Measurements from ENCODE around the gene CLOCK. TPM values are rescaled to one million over a fixed set of nuclear protein-coding genes. Genes with fewer than 3 reads are reported as not detected.

Gene CLOCK
- total RNA-seq, 1 donor: 69.1 TPM

- TF ChIP-seq CTCF (IDR thresholded peaks at IDR 0.05; ENCODE audit: insufficient read depth, low read depth, low read length): no peak
- no peak for DNase-seq (ENCODE audit: low read depth)
- no peak overlapping the region for H3K4me3 ChIP-seq (ENCODE audit: low read depth, low read length)
Observed at GRCh38 chr4:55438314-55438713, 108.4 kb downstream of the CLOCK start.

DNA sequence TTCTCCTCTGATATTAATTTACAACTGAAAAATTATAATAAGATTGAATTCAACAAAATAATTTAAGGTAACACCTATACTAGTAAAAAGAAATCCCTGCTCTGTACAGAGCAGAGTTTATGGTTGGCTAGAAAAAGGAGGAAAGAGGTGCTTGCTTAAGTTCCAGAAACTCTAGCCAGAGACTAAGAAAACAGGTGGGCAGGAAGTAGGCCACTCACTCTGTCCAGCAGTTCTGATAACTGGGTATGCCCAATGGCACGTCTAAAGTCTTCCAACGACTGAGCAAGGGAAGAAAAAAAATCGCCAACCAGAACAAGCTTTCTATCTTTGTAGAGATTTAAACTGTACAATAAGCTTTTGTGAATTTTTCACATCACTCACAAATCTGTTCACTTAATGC is 108.9 kb downstream of the CLOCK start:
- no peak for DNase-seq (ENCODE audit: low read depth)
- no peak overlapping the region for H3K4me3 ChIP-seq (ENCODE audit: low read depth, low read length)
- TF ChIP-seq CTCF (IDR thresholded peaks at IDR 0.05; ENCODE audit: insufficient read depth, low read depth, low read length): no peak

DNA sequence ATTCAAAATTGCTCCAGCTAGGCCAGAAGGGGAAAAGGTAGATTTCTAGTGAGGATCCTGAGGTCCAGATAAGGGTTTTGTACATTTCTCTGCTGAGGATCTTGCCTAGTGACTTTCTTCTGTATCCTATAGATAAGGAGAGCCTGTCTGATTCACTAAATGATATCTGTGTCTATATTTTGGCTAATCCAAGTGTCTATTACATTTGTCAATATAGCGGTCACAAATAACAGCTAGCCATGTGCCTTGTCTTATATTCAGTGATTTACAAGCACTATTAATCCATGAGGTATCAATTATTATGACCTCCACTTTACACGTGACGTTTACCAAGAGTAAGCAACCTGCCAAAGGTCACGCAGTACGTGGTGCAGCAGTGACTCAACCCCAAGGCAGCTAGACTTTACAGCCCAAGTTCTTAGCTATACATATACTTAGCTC is 109.3 kb downstream of the CLOCK start:
- H3K4me3 ChIP-seq (ENCODE audit: low read depth, low read length): no peak overlapping the region
- TF ChIP-seq CTCF (IDR thresholded peaks at IDR 0.05; ENCODE audit: insufficient read depth, low read depth, low read length): no peak
- peak; percentile 60 for DNase-seq (ENCODE audit: low read depth)

GRCh38 chr4:55435141-55435841 is 111.4 kb downstream of the CLOCK start:
- H3K4me3 ChIP-seq (ENCODE audit: low read depth, low read length): no peak overlapping the region
- peak; percentile 40 for TF ChIP-seq CTCF (IDR thresholded peaks at IDR 0.05; ENCODE audit: insufficient read depth, low read depth, low read length)
- DNase-seq (ENCODE audit: low read depth): no peak

DNA sequence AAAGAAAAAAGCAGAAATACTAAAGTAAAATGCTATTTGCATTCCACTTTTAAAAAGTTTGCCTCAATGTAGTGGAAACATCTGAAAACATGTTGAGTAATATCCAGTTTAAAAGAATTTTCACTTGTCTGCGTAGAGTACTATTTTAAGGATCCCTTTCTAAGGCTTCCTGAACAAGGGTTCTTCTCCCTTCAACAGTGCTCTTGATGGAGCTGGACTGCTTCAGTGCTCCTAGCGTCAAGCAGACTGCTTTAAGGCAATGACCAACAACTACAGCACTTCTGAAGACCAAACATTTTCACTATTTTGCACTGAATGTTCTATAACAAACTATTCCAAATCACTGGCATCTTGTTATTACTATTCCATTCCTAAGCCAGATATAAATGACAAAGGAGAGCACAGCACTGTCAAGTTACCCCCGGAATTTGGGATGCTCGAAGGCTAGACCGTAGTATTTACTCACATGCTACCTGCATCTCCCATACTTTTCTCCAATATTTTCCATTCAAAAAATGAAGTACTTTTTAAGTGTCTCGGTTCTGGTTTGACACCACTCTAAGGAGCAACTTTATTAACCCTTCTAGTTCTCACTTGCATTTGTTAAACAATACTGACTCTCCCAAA is 114.9 kb downstream of the CLOCK start:
- H3K4me3 ChIP-seq (ENCODE audit: low read depth, low read length): no peak overlapping the region
- no peak for TF ChIP-seq CTCF (IDR thresholded peaks at IDR 0.05; ENCODE audit: insufficient read depth, low read depth, low read length)
- DNase-seq (ENCODE audit: low read depth): peak; percentile 27

DNA sequence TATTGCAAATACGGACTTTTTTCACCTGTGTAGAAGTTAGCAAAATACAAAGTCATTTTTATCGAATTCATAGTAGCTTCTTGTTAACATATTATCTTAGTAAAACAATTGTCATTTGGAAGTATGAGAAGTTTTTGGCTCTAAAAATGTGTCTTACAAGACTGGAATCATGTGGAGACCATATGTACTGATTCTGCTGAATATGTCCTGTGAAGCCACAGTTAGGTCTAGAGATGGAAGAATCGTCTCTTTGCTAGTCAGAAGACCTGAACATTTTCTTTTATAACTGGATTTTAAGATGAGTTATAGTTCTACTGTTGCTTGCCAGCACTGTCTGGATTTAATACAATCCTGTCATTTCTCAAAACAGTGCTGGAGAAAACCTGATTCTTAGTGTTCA is 121.9 kb downstream of the CLOCK start:
- peak; percentile 38 for DNase-seq (ENCODE audit: low read depth)
- no peak for TF ChIP-seq CTCF (IDR thresholded peaks at IDR 0.05; ENCODE audit: insufficient read depth, low read depth, low read length)
- H3K4me3 ChIP-seq (ENCODE audit: low read depth, low read length): no peak overlapping the region
